ENCODE data around the gene KPNA6.

DNA sequence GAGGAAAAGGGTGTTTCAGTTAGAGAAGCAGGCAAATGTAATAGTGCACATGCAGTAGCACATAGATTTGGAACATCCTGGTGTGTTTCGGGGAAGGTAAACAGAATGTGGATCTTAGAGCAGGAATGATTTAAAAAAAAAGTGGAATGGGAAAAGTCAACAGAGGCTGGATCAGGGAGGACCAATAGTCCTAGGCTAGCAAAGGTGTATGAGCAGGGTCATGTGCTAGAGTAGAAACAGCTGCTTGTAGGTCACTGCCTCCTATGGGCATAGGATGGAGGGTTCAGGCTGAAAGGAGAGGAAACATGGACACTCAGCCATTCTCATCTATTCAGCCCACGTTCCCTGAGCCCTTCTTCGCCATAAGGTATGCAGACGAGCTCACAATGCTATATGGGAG lies 3.7 kb upstream of the KPNA6 start:
- TF ChIP-seq, protein P1, sequence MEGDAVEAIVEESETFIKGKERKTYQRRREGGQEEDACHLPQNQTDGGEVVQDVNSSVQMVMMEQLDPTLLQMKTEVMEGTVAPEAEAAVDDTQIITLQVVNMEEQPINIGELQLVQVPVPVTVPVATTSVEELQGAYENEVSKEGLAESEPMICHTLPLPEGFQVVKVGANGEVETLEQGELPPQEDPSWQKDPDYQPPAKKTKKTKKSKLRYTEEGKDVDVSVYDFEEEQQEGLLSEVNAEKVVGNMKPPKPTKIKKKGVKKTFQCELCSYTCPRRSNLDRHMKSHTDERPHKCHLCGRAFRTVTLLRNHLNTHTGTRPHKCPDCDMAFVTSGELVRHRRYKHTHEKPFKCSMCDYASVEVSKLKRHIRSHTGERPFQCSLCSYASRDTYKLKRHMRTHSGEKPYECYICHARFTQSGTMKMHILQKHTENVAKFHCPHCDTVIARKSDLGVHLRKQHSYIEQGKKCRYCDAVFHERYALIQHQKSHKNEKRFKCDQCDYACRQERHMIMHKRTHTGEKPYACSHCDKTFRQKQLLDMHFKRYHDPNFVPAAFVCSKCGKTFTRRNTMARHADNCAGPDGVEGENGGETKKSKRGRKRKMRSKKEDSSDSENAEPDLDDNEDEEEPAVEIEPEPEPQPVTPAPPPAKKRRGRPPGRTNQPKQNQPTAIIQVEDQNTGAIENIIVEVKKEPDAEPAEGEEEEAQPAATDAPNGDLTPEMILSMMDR (IDR thresholded peaks at IDR 0.05): no peak
- TF ChIP-seq POLR2AphosphoS5 (IDR thresholded peaks at IDR 0.05; ENCODE audit: insufficient read depth in 1 of 2, low read depth in 1 of 2): no peak

Data from vagina (tissue), 2 donors.